GM19468 (cell line): ENCODE data around the gene RNLS.
A peak's percentile ranks its signal among the peaks of the same experiment; 100 is the strongest.

Source experiments
- ATAC-seq: cut with Tn5 transposase; IDR thresholded peaks from one replicate; pipeline ENCODE4 v1.9.1; 2021; ENCODE audit warnings: mild to moderate bottlenecking, moderate library complexity, moderate number of reproducible peaks; ENCODE audit not compliant: unreplicated experiment; ENCODE audit errors: extremely low read depth

Gene RNLS

GRCh38 chr10:88274286-88274685, 308.8 kb downstream of the RNLS start:
- no peak for ATAC-seq

DNA sequence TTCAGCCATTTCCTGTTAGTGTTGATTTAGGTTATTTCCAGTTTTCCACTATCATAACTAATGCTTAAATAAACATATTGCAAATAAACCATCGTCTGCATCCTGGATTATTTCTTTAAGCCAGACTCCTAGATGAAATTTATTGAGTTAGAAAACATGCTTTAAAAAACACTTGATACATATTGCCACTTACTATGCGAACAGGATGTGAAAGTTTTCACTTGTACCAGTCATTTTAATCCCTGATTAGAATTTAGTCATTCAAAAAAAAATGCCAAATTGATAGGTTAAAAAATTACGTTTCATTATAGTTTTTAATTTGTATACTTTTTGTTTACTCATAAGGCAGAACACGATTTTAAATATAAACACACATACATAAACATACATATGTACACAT, 309.6 kb downstream of the RNLS start:
- ATAC-seq = no peak

- ATAC-seq = no peak
Measured at GRCh38 chr10:88271761-88272543, 311.2 kb downstream of the RNLS start.

GRCh38 chr10:88270871-88271713, 312.0 kb downstream of the RNLS start:
- peak; percentile 79 for ATAC-seq

DNA sequence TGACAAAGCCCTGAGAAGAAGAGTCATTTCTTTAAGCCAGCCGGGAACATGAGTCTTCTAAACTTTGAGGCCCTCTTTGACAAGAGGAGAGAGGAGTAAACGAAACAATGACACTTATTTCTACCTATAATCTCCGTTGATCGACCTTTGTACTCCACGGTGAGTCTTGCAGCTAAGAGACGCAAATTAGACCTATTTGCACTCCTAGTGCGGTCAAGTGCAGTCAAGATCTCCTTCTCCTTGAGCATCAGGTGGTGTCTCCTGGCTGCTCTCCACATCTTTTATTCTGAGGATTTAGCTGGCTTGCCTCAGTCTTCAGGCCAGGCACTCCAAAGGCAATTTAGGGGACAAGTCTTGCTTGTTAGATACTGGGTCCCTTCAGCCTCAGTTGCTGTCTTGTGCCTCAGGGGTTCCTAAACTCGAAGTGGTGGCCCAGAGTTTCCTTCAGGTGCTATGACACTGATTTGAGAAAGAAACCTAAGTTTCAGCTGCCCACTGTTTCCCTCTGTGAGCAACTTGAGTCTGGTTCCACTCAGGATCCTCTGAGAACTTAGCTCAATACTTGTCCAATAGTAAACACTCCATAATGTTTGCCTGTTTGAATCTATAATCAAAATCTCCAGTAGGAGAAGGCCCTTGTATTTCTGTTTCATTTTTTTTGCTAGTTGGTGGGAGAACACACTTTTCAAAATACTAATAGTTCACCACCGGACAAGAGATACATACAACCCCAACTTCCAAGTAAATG, 312.9 kb downstream of the RNLS start:
- ATAC-seq = no peak

GRCh38 chr10:88262591-88263234, 320.4 kb downstream of the RNLS start:
- no peak for ATAC-seq

- ATAC-seq = no peak
Measured at GRCh38 chr10:88261152-88261551, 322.0 kb downstream of the RNLS start.

DNA sequence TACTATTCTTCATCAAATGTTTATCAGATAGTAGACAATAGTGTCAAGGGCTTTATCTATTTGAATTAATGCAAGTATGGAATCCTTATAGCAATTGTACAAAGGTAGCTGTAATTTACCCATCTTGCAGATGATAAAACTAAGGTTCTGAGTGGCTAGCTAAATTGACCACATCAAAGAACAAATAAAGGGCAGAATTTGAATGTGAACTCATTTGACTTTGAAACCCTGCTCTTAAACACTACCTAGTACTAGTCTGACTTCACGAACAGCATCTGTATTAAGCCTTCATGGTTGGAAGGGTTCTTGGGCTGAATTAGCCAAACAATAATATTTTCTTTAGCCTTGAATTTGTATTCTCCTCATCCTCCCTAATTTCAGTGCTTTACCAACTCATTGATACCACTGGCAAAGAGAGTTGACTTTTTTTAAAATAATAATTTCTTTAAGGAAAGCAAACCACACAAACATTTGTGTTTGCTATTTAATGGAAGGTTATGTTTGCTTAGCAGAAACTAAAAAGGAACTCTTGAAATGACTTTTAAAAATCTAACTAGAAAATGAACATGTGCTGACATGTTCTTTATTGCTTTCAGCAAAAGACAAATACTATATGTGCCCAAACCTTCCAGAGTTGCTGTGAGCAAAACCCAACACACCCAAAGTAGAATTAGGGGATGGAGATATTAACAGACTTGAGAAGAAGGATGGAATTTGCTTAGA, 322.6 kb downstream of the RNLS start:
- no peak for ATAC-seq

DNA sequence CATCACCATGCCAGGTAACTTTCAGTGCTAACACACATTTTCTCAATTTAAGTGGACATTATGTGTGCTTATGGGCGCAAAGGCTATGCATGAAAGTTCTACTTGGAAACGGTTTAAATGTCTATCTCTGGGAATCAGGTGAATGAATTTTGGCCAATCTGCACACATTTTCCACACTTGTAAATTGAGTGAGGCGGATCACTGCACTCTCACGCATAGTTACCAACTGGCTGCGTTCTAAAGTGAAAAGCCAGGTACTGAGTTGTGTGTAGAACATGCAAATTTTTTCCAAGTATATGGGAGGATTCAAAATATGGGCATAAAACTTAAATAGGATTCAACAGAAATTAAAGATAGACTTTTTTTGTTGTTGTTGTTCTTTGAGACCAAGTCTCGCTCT, 323.7 kb downstream of the RNLS start:
- ATAC-seq = no peak

DNA sequence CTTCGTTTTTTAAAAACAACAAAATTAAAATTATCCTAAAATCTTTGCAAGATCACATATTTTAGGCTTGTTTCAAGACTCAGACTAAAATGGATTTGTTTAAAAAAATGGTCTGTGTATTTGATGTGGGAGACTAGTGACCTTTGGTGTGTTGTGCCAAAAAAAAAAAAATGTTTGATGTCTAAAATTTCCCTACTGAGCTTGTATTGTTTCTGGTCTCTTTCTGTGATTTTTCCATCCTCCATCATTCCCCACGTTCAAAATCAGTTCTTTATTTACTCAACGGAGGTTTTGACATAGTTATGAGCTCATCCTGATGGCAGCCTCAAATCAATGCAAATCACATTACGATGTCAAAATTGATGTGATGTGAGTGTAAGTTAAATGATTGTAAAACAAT, 326.2 kb downstream of the RNLS start:
- no peak for ATAC-seq

DNA sequence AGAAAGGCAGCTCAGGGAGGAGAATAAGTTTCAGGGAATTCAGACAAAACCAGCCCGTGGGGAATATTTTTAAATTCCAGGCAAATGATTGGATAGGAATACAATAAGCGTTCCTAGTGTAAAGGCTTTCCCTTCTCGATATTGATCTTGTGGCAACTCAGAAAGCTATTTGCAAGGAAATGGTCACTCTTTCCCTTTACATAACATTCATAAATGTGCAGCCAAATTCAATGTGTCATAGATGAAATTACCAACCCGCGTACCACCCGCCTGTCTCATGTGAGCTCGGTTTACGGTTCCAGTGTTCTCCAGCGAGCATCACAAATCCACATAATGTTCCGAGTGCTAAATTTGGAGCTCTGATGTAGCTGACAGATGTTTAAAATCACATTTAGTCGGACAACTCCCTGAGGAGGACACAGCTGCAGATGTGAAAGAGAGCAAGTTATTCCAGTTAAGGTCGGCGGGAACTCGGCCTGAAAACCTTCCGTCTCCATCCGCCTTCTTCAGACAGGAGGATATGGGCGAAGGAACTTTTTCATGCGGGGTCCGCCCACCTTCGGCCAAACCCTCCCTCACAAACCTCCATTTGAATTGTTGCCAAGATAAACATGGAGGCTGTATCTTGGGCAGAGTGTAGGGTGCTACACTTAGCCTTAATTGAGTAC, 327.0 kb downstream of the RNLS start:
- no peak for ATAC-seq

- ATAC-seq = no peak
Measured at GRCh38 chr10:88254091-88254490, 329.0 kb downstream of the RNLS start.

DNA sequence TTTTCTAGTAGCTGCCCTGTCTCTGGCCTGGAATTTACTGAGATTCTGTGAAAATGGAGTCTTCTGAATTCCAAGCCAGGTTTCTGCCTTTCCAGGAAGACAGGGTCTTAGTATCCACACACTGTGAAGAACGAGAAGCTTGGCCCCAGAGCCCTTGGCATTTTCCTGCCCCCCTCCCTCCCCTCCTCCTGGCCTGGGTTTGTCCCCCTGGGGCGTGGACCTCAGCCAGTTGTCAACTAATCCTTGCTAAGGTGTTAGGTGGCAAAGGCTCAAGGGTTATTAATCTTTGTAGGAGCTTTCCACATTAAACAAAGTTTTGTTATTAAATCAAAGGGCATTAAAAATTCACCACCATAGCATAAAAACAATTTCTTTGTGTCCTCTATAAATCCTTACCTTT, 329.5 kb downstream of the RNLS start:
- ATAC-seq = no peak

- no peak for ATAC-seq
Measured at GRCh38 chr10:88253128-88253527, 330.0 kb downstream of the RNLS start.

GRCh38 chr10:88249450-88249849, 333.7 kb downstream of the RNLS start:
- no peak for ATAC-seq

DNA sequence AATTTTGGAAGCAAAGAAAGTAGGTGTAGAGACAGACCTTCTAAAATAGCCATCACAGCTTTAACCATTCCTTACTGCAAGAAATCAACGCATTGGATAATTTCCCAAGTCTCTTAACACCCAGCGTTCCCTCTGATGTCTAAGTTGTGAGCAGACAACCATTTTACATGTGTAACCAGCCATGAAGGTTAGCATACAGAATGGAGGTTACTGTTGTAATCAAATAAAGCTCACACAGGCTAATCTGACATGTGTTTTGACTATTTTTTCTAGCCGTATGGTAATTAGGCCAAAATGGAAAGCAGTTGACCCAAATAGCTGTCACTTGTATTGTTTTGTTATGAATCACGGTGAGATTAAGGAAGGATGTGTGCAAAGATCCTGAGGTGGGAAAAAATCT, 336.4 kb downstream of the RNLS start:
- ATAC-seq = no peak

- no peak for ATAC-seq
Measured at GRCh38 chr10:88245974-88246511, 337.1 kb downstream of the RNLS start.

DNA sequence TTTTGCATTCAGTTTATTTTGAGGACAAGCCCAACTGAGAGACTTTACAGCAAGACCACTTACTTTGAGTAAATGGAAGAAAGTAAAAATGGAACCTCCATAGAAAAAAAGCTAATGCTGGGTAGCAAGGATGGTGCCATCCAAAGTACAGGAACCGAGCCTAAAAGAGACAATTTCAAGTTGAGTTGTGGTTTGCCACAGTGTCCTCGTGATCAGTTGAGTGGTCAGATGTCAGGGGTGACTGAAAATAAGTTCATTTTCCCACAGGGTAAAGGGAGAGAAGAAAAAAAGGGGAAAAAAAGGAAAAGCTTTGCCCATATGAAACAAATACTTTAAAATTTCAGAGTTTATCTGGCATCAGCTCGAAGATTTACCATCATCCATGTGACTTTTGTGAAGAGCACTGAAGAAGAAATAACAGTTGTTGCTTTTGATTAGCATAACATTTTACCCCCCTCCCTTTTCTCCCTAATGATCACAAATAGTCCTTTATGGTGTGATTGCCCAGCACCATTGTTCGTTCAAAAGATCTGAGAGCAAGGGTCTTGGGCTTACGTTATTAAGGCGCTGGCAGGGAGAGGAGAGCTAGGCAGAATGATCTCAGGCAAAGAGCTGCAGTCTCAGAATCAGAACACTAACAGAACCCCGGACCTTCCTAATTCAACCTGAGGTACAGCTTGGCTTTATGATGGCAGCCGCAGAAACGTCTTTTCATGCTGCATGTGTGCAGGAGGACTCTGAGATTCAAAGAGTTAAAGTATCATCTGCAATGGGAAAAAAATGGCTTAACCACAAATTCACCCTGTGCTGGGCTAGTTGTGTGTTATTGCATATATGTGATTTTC, 338.1 kb downstream of the RNLS start:
- ATAC-seq = no peak
